ENCODE results near the gene LMBR1L.

LMBR1L gene

GRCh38 chr12:49050507-49051372 is 59.9 kb downstream of the LMBR1L start:
- TF ChIP-seq CTCF (conservative IDR thresholded peaks at IDR 0.05) (no peak), ZFX (IDR thresholded peaks at IDR 0.05) (no peak)
- H3K27ac ChIP-seq, result no peak overlapping the region

GRCh38 chr12:49049566-49050224 is 61.0 kb downstream of the LMBR1L start:
- no peak overlapping the region for H3K27ac ChIP-seq
- TF ChIP-seq CTCF (conservative IDR thresholded peaks at IDR 0.05) (no peak), ZFX (IDR thresholded peaks at IDR 0.05) (no peak)

GRCh38 chr12:49048953-49049352 is 61.7 kb downstream of the LMBR1L start:
- no peak overlapping the region for H3K27ac ChIP-seq
- TF ChIP-seq CTCF (conservative IDR thresholded peaks at IDR 0.05), result no peak
- no peak for TF ChIP-seq ZFX (IDR thresholded peaks at IDR 0.05)
